ENCODE data around the gene PLXDC2. TPM values are rescaled to one million over a fixed set of nuclear protein-coding genes. Genes with fewer than 3 reads are reported as not detected.
"Not testable (repeated sequence)": the region's sequence is repeated elsewhere in the genome, so short reads cannot be mapped to it uniquely, and the experiment has no call there.

Gene PLXDC2
- total RNA-seq, 1 donor from 2014 or later = 51.3 TPM

GRCh38 chr10:20175719-20176118, 359.5 kb downstream of the PLXDC2 start:
- intact Hi-C loops (cut with DNase I) = no loop called here
- Histone ChIP-seq H3K4me1 (no peaks in the 10 kb centered on the region), H3K4me3 (no peak overlapping the region), H3K27me3 (no peaks in the 10 kb centered on the region), H3K9me3 (no peaks in the 10 kb centered on the region), H3K27ac (no peak overlapping the region), H3K36me3 (peaks cover 0 to 3% of the 10 kb centered on the region in 2 donors)
- DNase-seq (ENCODE audit: extremely low spot score in 2 of 2) = no peak
- TF ChIP-seq, protein P1, sequence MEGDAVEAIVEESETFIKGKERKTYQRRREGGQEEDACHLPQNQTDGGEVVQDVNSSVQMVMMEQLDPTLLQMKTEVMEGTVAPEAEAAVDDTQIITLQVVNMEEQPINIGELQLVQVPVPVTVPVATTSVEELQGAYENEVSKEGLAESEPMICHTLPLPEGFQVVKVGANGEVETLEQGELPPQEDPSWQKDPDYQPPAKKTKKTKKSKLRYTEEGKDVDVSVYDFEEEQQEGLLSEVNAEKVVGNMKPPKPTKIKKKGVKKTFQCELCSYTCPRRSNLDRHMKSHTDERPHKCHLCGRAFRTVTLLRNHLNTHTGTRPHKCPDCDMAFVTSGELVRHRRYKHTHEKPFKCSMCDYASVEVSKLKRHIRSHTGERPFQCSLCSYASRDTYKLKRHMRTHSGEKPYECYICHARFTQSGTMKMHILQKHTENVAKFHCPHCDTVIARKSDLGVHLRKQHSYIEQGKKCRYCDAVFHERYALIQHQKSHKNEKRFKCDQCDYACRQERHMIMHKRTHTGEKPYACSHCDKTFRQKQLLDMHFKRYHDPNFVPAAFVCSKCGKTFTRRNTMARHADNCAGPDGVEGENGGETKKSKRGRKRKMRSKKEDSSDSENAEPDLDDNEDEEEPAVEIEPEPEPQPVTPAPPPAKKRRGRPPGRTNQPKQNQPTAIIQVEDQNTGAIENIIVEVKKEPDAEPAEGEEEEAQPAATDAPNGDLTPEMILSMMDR (IDR thresholded peaks at IDR 0.05) = no peak
- TF ChIP-seq POLR2A (IDR thresholded peaks at IDR 0.05) = no peak
- TF ChIP-seq POLR2AphosphoS5 (IDR thresholded peaks at IDR 0.05; ENCODE audit: insufficient read depth in 1 of 2, low read depth in 1 of 2) = no peak

DNA sequence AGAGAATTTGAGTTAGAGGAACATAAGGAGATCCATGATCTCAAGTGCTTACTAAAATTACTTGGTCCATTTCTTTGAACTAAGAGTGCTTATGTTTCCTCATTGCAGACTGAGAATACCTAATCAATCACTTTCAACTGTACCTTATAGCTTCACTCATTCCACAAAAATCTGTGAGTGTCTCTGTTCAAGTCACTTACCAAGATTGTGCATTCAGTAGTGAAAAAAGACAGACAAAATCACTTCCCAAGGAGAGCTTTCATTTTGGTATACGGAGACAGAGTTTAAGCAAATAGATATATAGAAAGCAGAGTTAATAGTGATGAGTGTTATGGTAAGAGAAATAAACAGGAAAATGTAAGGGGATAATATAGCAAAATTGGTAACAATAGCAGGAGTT, 364.5 kb downstream of the PLXDC2 start:
- intact Hi-C loops (cut with DNase I) = no loop called here
- Histone ChIP-seq H3K36me3 (peaks cover 0 to 3% of the 10 kb centered on the region in 2 donors), H3K9me3 (no peaks in the 10 kb centered on the region), H3K4me1 (no peaks in the 10 kb centered on the region), H3K27me3 (no peaks in the 10 kb centered on the region), H3K27ac (no peak overlapping the region), H3K4me3 (no peak overlapping the region)
- TF ChIP-seq POLR2AphosphoS5 (IDR thresholded peaks at IDR 0.05; ENCODE audit: insufficient read depth in 1 of 2, low read depth in 1 of 2) (no peak), POLR2A (IDR thresholded peaks at IDR 0.05) (no peak)
- TF ChIP-seq, protein P1 (IDR thresholded peaks at IDR 0.05) = no peak
- DNase-seq (ENCODE audit: extremely low spot score in 2 of 2) = no peak

DNA sequence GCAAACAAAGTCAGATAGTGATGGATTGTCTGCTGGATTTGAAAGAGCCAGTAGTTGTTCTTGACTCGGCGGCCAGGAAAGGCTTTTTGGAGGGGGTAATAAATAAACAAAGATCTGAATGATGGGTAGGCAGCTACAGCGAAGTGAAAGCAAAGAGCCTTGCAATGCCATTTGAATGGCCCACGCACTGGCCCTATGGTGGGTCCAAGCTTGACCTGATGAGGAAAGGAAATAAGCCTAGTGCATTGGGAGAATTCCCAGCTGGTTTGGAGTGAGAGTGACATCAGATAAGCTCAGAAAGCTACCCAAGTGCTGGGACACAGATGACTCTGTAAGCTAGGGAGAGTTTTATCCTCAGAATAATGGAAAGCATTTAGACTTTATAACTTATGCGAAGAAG, 365.2 kb downstream of the PLXDC2 start:
- Histone ChIP-seq H3K4me3 (no peak overlapping the region), H3K36me3 (peaks cover 0 to 7% of the 10 kb centered on the region in 2 donors), H3K27me3 (no peaks in the 10 kb centered on the region), H3K4me1 (no peaks in the 10 kb centered on the region), H3K27ac (no peak overlapping the region), H3K9me3 (no peaks in the 10 kb centered on the region)
- intact Hi-C loops (cut with DNase I) = no loop called here
- DNase-seq (ENCODE audit: extremely low spot score in 2 of 2) = no peak
- TF ChIP-seq POLR2A (IDR thresholded peaks at IDR 0.05) (no peak), POLR2AphosphoS5 (IDR thresholded peaks at IDR 0.05; ENCODE audit: insufficient read depth in 1 of 2, low read depth in 1 of 2) (no peak)
- TF ChIP-seq, protein P1 (IDR thresholded peaks at IDR 0.05) = no peak

GRCh38 chr10:20185116-20185515, 368.9 kb downstream of the PLXDC2 start:
- no peak overlapping the region for H3K4me3 ChIP-seq
- TF ChIP-seq POLR2AphosphoS5 (IDR thresholded peaks at IDR 0.05; ENCODE audit: insufficient read depth in 1 of 2, low read depth in 1 of 2) (no peak), POLR2A (IDR thresholded peaks at IDR 0.05) (no peak)
- TF ChIP-seq, protein P1 (IDR thresholded peaks at IDR 0.05) = no peak
- no peaks in the 10 kb centered on the region for H3K9me3 ChIP-seq
- intact Hi-C loops (cut with DNase I) = no loop called here
- DNase-seq (ENCODE audit: extremely low spot score in 2 of 2) = no peak
- H3K27me3 ChIP-seq = no peaks in the 10 kb centered on the region
- H3K4me1 ChIP-seq = no peaks in the 10 kb centered on the region
- peaks cover 0 to 8% of the 10 kb centered on the region in 2 donors for H3K36me3 ChIP-seq
- no peak overlapping the region for H3K27ac ChIP-seq

DNA sequence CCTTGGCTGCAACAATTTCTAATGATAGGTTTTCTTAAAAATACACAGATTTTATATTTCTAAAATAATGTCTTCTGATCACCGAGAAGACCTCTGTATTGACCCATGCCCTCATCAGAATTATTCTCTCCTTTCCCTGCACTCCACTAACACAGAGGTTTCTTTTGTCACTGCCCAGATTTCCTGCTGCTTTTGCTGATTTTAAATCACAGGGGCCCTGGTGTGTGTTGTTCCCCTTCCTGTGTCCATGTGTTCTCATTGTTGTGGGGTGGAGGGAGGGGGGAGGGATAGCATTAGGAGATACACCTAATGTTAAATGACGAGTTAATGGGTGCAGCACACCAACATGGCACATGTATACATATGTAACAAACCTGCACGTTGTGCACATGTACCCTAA, 375.2 kb downstream of the PLXDC2 start:
- DNase-seq (ENCODE audit: extremely low spot score in 2 of 2); H3K27ac ChIP-seq; H3K9me3 ChIP-seq; H3K36me3 ChIP-seq; H3K27me3 ChIP-seq; H3K4me3 ChIP-seq; intact Hi-C loops (cut with DNase I); H3K4me1 ChIP-seq: not testable (repeated sequence)

DNA sequence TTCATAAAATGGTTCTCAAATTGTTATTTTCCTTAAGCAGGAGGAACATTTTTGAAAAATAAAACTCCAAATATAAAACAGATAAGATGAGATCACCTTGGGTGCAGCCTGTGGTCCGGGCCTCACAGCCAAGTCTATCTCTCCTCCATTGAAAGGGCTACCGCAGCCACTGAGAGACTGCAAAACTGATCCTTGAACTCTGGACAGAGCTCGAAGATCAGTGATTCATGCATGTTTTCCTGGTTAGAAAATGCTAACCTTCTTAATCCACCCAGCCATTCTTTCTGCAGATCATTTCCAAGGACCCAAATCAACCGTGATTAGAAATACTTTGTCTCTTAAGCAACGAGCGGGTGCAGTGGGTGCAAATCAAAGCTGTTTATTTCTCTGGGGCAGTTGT, 378.8 kb downstream of the PLXDC2 start:
- no peak for DNase-seq (ENCODE audit: extremely low spot score in 2 of 2)
- H3K36me3 ChIP-seq = no peaks in the 10 kb centered on the region
- no peaks in the 10 kb centered on the region for H3K9me3 ChIP-seq
- no peak overlapping the region for H3K4me3 ChIP-seq
- TF ChIP-seq, protein P1 (IDR thresholded peaks at IDR 0.05) = no peak
- TF ChIP-seq POLR2A (IDR thresholded peaks at IDR 0.05) (no peak), POLR2AphosphoS5 (IDR thresholded peaks at IDR 0.05; ENCODE audit: insufficient read depth in 1 of 2, low read depth in 1 of 2) (no peak)
- H3K4me1 ChIP-seq = no peaks in the 10 kb centered on the region
- intact Hi-C loops (cut with DNase I) = no loop called here
- no peak overlapping the region for H3K27ac ChIP-seq
- H3K27me3 ChIP-seq = no peaks in the 10 kb centered on the region

Measured in vagina (tissue), 2 donors.